Stimulated activated CD4-positive, alpha-beta T cell treated with anti-CD3 and anti-CD28 coated beads, Interleukin-1b, Interleukin-23, amount 100 ng/mL, for 48 hours (primary cell): ENCODE measurements around the gene GDPD5.
A peak's percentile ranks its signal among the peaks of the same experiment; 100 is the strongest.

ENCODE experiments used
- DNase-seq: peaks from one replicate; pipeline ENCODE4 v3.0.0-alpha.2; 2020

The GDPD5 gene

GRCh38 chr11:75557666-75558494, 32.1 kb upstream of the GDPD5 start:
- DNase-seq: no peak

DNA sequence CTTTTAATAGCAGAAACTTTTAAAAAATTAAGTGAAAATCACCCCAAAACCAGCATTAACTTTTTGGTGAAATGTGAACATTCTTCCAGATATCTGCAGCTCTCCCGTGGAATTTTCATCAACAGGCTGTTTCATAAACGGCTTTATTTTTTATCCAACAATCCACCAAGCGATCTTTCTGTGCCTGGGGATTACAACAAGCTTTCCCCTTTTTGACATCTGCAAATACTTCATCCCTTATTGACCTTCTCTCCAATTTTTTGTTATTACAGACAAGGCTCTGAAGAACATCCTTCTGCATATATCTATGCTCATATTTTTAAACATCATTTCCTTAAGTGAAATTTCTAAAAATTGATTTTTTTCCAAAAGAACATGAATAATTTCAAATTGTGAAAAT, 30.5 kb upstream of the GDPD5 start:
- no peak for DNase-seq

- no peak for DNase-seq
These were observed 29.5 kb upstream of the GDPD5 start for GRCh38 chr11:75555079-75555811.

DNA sequence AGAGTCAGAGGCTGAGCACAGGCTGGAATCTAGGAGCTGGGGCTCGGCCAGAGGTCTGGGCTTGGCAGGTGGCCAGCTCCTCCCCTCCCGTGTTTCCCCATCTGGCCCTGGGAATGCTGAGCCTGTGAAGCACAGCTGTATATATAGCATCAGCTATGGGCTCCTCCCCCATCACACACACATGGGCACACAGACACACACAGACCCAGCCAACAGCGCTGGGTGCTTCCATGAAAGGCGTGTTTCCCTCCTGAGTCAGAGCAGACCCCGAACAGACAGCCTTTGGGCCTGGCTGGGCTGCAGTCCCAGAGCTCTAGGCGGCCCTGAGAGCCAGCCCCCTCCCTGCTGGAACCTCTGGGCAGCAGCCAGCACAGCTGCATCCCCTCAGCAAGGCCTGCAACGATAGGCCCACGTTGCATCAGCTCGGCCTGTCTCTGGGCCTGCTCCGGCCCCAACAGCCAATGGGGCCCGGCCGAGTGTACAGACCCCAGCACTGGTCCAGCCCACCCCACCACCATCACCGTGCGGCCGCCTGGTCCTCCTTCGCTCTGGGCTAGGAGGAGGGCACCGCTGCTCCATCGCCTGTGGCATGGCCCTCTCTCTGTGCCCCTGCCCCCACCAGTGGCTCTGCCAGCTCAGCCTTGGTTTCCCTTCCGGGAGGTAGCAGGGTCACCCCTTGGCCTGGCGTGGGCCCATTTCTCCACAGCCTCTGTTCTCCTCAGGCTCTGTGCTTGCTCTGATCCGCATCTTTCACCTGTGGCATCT, 28.7 kb upstream of the GDPD5 start:
- no peak for DNase-seq

DNA sequence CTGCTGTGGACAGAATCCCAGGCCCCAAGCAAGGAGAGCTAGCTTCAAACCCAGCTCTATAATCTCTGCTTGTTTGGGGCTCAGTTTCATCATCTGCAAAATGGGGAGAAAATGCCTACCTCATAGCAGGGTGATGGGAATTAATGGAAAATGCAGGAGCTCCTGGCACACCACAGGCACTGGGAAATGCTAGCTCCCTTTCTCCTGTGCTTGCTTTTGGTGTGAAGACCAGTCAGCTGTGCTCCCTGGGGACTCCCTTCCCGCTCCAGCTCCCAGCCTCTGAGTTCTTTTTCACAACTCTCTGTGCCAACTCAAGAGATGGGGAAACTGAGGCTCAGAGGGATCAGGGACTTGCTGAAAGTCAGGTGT, 28.1 kb upstream of the GDPD5 start:
- no peak for DNase-seq

DNA sequence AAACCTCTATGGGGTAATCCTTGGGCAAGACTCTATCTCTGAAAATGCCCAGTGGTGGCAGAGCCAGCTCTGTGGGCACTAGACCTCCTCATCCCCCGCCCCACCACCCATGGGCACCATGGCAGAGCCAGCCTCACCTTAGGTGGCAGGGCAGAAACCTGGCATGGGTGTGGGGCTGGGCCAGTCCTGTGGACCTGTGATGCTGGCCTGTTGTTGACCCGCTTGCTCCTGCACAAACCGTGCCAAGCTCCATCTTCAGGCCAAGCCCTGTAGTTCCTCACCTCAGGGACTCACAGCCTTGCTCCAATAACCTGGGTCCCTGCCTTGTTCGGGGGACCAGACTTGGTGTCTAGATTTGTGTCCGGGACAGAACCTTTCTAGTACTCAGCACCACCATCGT, 27.4 kb upstream of the GDPD5 start:
- DNase-seq: no peak

- DNase-seq: no peak
These were observed 23.7 kb upstream of the GDPD5 start for GRCh38 chr11:75549370-75549958.

DNA sequence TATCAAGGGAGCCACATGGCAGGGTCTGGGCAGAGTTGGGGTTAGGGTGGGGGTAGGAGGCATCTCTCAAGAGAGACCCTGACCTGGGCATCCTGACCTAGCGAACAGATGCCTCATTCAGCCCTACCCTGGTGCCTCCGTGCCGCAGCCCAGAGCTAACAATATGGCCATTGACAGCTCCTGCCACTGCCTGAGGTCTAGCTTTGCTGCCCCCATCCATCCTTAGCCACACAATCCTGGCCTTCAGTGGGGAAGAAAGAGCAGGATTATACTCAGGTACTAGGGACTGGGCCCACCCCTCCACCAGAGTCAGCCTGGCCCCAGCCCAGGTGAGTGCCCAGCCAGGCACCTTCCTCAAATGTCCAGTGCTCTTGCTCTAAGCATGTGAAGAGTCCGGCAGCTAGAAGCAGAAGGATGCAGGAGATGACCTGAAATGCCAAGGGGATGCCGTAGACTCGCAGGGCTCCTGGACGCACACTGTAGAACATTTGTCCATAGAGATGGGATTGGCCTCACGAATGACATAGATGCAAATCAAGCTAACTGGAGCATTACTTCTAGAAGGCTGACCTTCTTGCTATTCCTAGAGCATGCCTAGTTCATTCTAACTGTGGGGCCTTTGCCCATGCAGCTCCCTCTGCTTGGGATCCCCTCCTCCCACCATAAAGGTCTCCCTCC, 23.0 kb upstream of the GDPD5 start:
- DNase-seq: no peak

GRCh38 chr11:75547617-75548058, 21.9 kb upstream of the GDPD5 start:
- no peak for DNase-seq

DNA sequence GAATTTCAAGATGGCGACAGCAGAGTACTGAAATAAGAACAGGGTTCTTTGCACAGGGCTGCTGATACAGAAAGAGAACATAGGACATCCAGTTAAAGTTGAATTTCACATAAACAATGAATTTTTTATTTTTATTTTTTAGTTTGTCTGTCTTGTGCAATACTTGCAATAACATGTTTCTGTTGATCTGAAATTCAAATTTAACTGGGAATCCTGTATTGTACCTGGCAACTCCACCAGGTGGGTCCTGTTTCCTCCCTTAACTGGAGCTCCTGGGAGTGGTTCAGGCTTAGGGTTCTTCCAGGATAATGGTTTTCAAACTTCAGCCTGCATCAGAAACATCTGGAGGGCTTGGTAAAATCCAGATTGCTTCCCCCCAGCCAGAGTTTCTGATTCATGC, 21.4 kb upstream of the GDPD5 start:
- no peak for DNase-seq

GRCh38 chr11:75543806-75544205, 18.1 kb upstream of the GDPD5 start:
- no peak for DNase-seq

- no peak for DNase-seq
These were observed 16.3 kb upstream of the GDPD5 start for GRCh38 chr11:75542088-75542438.

- no peak for DNase-seq
These were observed 15.7 kb upstream of the GDPD5 start for GRCh38 chr11:75541193-75542087.

DNA sequence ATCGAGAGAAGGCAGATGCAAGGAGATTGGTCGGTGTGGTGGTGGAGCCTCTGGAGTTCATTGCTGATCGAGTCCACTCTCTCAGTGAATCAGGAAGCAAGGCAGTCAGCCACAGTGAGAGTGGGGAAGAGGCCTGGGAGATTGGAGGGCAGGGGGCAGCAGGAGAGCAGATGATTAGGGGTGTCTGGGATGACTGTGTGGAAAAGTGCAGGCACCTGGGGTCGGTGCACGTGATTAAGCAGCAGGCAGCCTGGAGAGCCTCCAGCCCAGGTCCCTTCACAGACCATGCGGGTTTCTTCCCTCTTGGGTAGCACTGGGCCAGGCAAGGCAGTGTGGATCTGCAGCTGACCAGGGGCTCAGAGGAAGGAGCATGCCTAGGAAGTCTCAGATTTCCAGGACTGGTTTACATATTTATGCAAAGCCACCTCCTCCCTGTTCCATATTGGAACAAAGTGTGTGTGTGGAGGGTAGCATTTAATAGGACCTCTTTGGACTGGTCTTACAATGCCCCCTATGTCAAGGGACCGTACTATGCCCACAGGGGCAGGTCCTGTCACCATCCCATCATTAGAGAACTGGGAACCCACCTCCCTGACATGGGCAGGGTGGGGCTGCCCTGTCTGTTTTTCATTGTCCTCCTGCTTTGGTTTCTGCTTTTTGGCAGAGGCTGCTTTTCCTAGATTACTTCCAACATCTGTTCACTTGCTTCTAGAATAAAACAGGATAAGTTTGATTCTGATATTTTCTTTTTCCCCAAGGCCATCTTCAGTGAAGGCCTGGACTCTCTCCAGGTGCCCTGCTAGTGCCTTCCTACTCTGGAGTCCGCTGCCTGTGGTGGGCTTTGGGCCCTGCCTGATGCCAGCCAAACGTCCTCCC, 14.0 kb upstream of the GDPD5 start:
- DNase-seq: no peak

DNA sequence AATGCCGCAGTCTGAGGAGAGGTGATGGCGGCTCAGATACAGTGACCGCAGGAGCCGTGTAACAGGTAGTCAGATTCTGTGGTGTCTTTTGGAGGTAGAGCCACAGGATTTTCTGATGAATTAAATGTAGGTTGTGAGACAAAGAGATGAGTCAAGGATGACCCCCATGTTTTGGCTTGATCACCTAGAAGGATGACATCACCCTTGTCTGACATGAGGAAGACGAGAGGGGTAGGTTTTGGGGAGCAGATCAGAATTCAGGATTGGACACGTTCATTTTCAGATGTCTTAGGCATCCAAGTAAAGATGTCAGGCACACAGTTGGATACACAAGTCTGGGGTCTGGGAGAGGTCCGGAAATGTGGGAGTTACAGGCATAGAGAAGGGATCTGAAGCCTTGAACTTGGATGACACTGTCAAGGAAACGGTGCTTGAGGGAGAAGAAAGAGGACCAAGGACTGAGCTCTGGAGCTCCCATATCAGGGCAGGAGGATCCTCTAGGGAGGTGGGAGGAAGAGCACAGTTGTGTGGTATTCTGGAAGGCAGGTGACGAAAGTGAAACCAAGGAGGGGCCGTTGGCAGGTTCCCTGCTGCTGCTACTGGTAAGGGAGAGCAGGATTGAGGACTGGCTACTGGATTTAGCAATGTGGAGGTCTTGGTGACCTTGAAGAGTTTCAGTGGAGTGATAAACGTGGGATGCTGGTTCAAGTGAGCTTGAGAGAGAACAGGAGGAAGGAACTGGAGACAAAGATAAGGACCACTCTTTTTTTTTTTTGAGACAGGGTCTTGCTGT, 12.6 kb upstream of the GDPD5 start:
- no peak for DNase-seq

DNA sequence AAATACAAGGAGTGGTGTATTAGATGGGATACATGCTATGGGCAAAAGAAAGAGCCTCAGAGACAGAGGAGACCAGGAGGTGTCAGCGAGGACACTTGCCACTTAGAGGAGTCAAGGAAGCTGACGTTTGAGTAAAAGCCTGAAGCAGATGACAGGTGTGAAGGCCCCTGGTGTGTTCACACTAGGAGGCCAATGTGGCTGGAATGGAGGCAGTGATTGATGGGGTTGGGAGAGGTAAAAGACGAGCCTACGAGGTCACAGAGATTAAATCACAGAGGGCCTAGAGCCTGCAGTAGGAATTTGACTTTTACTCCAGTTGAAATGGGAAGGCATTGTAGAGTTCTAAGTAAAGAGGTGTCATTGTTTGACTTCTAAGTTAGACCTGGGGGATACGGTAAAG, 12.0 kb upstream of the GDPD5 start:
- no peak for DNase-seq

DNA sequence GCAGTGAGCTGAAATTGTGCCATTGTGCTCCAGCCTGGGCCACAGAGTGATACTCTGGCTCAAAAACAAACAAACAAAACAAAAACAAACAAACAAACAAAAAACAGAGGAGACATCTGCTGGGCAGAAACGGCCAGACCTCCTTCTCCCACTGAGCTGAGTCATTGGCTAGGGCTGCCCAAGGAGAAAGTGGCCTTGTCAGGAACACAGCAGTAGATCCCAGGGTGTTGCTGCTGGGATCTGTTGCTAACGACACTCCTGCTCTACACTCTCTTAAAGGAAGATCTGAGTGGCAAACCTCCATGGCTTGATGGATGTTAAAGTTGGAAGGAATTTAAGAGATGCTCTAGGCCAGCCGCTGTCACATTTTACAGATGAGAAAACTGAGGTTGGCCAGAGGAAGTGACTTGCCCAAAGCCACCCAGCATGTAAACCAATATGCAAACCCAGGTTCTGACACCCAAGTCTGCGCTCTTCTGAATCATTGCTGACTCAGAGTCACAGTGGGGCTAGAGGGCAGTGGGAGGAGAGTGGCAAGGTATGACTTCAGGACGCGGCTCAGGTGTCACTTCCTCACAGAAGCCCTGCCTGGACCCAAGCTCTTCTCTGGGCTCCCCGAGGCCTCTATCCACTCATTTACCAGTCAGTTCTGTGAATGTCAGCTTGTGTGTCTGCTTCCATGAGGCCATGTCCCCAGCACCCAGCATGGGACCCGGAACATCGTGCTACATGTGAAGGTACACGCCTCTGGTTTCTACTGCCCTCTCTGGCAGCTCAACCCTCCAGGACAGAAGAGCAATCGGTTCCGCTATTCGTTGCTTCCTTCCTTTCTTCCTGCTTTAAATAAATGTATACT, 11.3 kb upstream of the GDPD5 start:
- peak; percentile 72 for DNase-seq

GRCh38 chr11:75535071-75535470, 9.3 kb upstream of the GDPD5 start:
- DNase-seq: no peak
